ENCODE measurements around the gene RHBDL3.

- TF ChIP-seq CTCF (IDR thresholded peaks at IDR 0.05) (no peak), POLR2A (IDR thresholded peaks at IDR 0.05) (no peak)
Observed at GRCh38 chr17:32361270-32361669, 95.6 kb downstream of the RHBDL3 start.

Measured in right lobe of liver (tissue), 4 donors.